AML-193 (cell line): ENCODE measurements around the gene MRPS10.

Experiments
- DNase-seq, 2 experiments: peaks; one replicate each; lab custom pipeline; 2025; lab: John Stamatoyannopoulos, UW

Gene MRPS10

DNA sequence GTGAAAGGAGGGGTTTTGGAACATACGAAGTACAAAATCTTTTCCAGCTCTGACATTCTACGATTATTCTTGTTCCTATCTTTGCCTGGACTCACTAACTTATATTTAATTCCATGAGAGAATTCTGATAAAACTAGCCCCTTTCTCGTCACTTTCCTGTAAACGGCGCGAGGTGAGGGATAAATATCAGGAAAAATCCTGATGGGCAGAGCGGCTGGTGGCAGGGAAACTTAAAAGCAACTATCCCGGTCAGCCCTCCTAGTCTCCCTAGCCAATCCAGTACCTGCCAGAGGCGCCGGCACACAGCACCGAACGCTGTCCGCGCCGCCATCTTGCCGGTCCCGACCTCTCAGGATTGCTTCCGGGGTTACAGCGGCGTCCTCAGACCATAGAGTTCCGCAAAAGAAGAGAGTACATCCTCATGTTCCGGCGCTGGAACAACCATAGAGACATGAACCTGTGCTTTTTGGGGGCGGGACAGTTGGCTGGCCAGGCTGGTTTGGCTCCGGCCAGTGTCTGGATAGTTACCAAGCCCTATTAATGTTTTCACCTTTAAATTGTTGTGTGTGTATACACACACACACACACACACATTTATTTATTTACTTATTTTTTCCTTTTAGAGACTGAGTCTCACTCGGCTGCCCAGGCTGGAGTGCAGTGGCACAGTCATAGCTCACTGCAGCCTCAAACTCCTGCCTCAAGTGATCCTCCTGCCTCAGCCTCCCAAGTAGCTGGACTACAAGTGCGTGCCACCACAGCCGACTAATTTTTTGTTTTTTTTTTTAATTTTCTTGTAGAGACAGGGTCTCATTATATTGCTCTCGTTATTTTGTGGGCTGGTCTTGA, at the start of gene MRPS10:
MRPS10 (minus strand) TSS at position 343 of the 849 bp plus-strand sequence; CDS start at position 331, 12 bp downstream.
- peak; percentile 98 to 99 for DNase-seq

DNA sequence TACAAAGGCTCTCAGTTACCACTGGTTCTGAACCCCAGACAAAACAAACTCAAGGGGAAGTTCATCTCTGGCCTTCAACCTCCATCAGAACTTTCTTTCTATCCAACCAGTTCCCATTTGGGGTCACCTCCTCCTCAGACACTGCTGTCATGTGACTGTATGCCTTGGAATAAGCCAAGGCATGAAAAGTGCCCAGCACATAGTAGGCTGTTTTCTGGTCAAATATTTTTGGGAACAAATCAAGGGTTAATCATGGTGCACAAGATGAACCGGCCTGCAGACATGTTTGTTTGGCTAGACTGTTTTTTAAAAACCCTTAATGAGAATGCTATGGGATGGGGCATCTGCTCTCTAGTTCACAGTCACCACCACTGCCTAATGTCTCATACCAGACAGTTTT, 48.9 kb upstream of the MRPS10 start:
- no peak for DNase-seq

GRCh38 chr6:42264852-42265390, 47.3 kb upstream of the MRPS10 start:
- DNase-seq = no peak

DNA sequence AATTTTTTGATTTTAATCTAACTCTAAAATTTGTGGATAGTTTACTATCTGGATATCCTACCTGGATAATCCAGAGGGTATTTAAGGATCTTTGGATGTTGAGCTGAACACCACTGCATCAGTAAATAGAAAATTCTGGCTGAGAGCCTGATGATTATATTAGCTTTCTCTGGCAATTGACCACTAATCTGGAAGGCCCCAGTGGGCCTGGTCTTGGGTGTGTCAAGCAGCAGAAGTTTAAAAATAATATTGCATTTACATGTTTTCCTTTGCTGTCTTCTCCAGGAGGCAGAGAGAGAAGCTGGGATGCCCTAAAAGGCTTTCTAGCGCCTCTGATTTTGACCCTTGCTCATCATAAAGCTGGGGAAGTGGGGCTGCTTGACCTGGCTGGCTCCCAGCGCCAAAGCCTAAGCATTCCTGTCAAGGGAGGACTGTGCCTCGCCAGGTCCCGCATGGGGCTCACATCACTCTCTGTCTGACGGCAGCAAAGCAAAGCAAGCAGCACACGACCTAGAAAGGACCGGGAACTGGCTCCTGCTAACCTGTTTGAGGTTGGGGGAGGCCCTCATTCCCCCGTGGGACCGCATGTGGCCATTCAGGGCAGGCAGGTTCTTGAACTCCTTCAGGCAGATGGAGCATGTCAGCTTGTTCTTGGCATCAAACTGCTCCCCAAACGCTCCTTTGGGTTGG, 46.6 kb upstream of the MRPS10 start:
- DNase-seq = no peak

- DNase-seq = no peak
These were observed 45.6 kb upstream of the MRPS10 start for GRCh38 chr6:42263165-42263728.

- no peak for DNase-seq
These were observed 43.3 kb upstream of the MRPS10 start for GRCh38 chr6:42260972-42261371.

GRCh38 chr6:42260396-42260888, 42.8 kb upstream of the MRPS10 start:
- no peak for DNase-seq

DNA sequence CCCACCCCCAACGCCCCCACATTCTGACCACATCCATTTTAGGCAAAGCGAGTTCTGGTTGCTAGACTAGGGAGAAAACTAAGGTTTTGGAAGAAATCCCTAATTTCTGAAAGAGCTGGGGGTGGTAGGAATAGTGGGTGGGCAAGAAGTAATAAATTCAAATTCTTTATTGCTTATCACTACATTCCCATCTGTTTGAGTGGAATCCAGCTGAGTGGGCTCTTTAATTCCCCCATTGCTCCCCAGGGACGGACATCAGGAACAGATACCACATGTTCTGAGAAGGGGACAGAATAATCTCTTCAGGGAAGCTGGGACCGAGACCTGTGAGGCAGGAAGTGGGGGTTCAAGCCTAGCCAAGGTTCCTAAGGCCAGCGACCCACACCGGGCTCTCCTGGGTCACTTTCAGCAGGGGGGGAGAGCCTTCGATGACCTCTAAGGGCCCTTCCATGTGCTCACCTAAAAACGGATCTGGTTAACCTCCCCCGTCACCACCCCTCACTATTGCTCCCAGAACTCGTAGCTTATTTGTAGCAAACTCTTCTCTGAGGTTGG, 42.3 kb upstream of the MRPS10 start:
- no peak for DNase-seq

DNA sequence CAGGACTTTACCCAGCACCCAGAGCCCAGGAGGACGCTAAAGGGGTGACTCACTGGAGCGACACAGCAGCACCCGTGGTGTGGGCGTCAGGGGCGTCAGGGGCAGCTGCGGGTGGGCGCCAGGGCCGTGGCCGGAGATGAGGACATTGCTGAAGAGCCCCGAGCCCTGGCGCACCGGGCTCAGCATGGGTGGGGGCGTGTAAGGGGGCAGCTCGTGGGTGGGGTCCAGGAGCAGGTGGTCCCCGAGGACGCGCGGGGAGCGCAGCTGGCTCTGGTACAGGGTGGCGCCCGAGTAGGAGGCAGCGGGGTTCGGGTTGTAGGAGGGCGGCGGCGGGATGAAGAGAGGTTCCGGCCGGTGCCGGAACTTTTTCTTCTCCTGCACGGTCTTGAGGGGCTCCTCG, 41.6 kb upstream of the MRPS10 start:
- no peak for DNase-seq

DNA sequence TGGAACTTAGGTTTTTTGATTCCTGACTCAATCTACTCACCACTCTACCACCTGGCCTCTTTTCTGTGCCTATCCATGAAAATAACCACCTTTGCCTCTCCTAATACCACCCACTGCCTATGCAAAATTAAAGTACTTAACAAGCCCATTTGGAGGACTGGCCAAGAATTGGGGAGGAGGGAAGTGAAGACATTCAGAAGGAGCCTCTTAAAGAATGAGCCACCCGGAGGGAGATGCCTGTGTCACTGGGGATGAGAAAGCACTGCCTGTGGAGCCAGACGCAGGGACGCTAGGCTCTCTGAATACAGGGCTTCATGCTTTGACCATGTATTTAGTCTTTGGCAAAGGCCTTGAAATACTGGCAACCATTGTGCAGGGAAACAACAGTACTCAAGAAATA, 40.0 kb upstream of the MRPS10 start:
- no peak for DNase-seq

DNA sequence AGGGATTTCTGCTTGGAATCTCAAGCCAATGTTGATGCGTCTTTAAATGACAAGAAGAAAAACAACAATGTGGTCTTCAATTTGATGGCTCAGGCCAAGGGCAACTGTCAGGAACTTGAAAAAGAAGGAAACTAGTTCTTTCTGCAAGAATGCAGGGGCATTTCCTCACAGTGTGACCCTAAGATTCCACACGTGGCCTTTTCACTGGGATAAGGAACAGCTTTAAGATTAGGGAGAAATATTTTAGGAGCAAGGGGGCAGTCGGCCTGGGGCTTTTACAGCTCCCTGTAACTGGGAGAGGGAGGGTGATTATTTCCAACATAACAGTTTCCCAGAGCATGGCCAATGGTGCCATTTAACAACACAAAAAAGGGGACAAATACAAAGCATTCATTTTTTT, 39.4 kb upstream of the MRPS10 start:
- DNase-seq = no peak

GRCh38 chr6:42255050-42255449, 37.4 kb upstream of the MRPS10 start:
- DNase-seq = no peak

GRCh38 chr6:42254505-42254904, 36.8 kb upstream of the MRPS10 start:
- DNase-seq = no peak

GRCh38 chr6:42251911-42252637, 34.4 kb upstream of the MRPS10 start:
- DNase-seq = no peak

- DNase-seq = no peak
These were observed 33.8 kb upstream of the MRPS10 start for GRCh38 chr6:42251500-42251899.

- DNase-seq = no peak
These were observed 32.7 kb upstream of the MRPS10 start for GRCh38 chr6:42250274-42250931.

DNA sequence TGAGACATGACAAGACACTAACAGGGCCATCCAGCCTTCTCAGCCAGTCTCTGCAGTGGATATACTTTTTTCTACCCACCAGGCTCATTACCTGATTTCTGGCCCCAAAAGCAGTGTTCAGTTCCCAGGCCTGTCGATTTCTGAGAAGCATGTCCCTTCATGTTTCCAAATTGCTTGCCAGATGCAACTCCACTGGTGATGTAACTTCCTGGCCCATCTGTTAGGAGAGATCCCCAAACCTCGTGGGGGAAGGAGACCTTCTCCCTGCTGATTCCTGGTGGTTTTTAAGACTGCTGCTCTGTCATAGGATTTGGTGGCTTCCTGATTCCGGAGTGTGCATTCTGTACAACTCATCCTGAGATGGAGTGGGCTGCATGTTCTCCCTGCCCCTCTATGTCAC, 31.6 kb upstream of the MRPS10 start:
- DNase-seq = no peak

- no peak for DNase-seq
These were observed 25.4 kb upstream of the MRPS10 start for GRCh38 chr6:42243046-42243445.

- DNase-seq = no peak
These were observed 24.3 kb upstream of the MRPS10 start for GRCh38 chr6:42241915-42242314.

GRCh38 chr6:42239736-42240375, 22.2 kb upstream of the MRPS10 start:
- DNase-seq = no peak

- no peak for DNase-seq
These were observed 21.7 kb upstream of the MRPS10 start for GRCh38 chr6:42239333-42239732.
